Trophoblast cell (in vitro differentiated cells and primary cell): ENCODE measurements around the gene AASS.
A peak's percentile ranks its signal among the peaks of the same experiment; 100 is the strongest.
"Not testable (repeated sequence)": the region's sequence is repeated elsewhere in the genome, so short reads cannot be mapped to it uniquely, and the experiment has no call there.

Experiments used
- DNase-seq, 2 donors: peaks; one replicate each; pipeline ENCODE4 v3.0.0-alpha.2; 2016
- H2AFZ ChIP-seq: 2 replicates; pipeline ENCODE4 v1.6.1; 2013; ENCODE audit warnings: low read length, moderate library complexity, mild to moderate bottlenecking; ENCODE audit not compliant: insufficient read depth, poor library complexity
- H2AK5ac ChIP-seq: 2 replicates; pipeline ENCODE4 v1.6.1; 2013; ENCODE audit warnings: mild to moderate bottlenecking, low read length
- H2BK120ac ChIP-seq: 2 replicates; pipeline ENCODE4 v1.6.1; 2013; ENCODE audit warnings: low read length, mild to moderate bottlenecking, moderate library complexity; ENCODE audit not compliant: insufficient read depth, poor library complexity
- H2BK12ac ChIP-seq: 2 replicates; pipeline ENCODE4 v1.6.1; 2013; ENCODE audit warnings: mild to moderate bottlenecking, low read length, moderate library complexity
- H2BK5ac ChIP-seq: 2 replicates; pipeline ENCODE4 v1.6.1; 2013; ENCODE audit warnings: low read length, low read depth, moderate library complexity, mild to moderate bottlenecking; ENCODE audit not compliant: poor library complexity
- H3K14ac ChIP-seq: 2 replicates; pipeline ENCODE4 v1.6.1; 2013; ENCODE audit warnings: mild to moderate bottlenecking, low read length
- H3K18ac ChIP-seq: 2 replicates; pipeline ENCODE4 v1.6.1; 2013; ENCODE audit warnings: mild to moderate bottlenecking, low read length
- H3K23ac ChIP-seq: 2 replicates; pipeline ENCODE4 v1.6.1; 2013; ENCODE audit warnings: low read length
- H3K27ac ChIP-seq: 2 replicates; pipeline ENCODE4 v1.5.1; 2013; ENCODE audit warnings: low read depth, mild to moderate bottlenecking, inconsistent platforms, low read length, moderate library complexity
- H3K27me3 ChIP-seq: 2 replicates; pipeline ENCODE4 v1.6.1; 2013; ENCODE audit warnings: inconsistent platforms, mild to moderate bottlenecking, low read length, moderate library complexity; ENCODE audit not compliant: insufficient read depth
- H3K36me3 ChIP-seq, 2 experiments: 1 replicate in 1 of 2; 2 replicates in 1 of 2; pipeline ENCODE4 v1.6.1; 2013; ENCODE audit warnings: low read length in 2 of 2, mild to moderate bottlenecking in 2 of 2, moderate library complexity in 1 of 2; ENCODE audit not compliant: insufficient read depth in 2 of 2, control insufficient read depth in 1 of 2
- H3K4ac ChIP-seq: 2 replicates; pipeline ENCODE4 v1.6.1; 2013; ENCODE audit warnings: low read depth, mild to moderate bottlenecking, low read length, moderate library complexity
- H3K4me1 ChIP-seq, 2 experiments: 1 replicate in 1 of 2; 2 replicates in 1 of 2; pipeline ENCODE4 v1.6.1; 2013; ENCODE audit warnings: low read length in 2 of 2, mild to moderate bottlenecking in 2 of 2, moderate library complexity in 1 of 2; ENCODE audit not compliant: insufficient read depth in 2 of 2, control insufficient read depth in 1 of 2
- H3K4me2 ChIP-seq: 2 replicates; pipeline ENCODE4 v1.6.1; 2013; ENCODE audit warnings: inconsistent platforms, mild to moderate bottlenecking, low read length, moderate library complexity
- H3K4me3 ChIP-seq: 2 replicates; pipeline ENCODE4 v1.5.1; 2013; ENCODE audit warnings: mild to moderate bottlenecking, low read depth, low read length, inconsistent platforms
- H3K79me1 ChIP-seq: one replicate; pipeline ENCODE4 v1.6.1; 2013; ENCODE audit warnings: low read length
- H3K79me2 ChIP-seq: 2 replicates; pipeline ENCODE4 v1.6.1; 2013; ENCODE audit warnings: low read length, mild to moderate bottlenecking; ENCODE audit not compliant: control insufficient read depth, insufficient read depth, poor library complexity
- H3K9ac ChIP-seq: 2 replicates; pipeline ENCODE4 v1.6.1; 2013; ENCODE audit warnings: mild to moderate bottlenecking, low read length
- H3K9me3 ChIP-seq: 2 replicates; pipeline ENCODE4 v1.6.1; 2013; ENCODE audit warnings: low read depth, mild to moderate bottlenecking, control low read depth, inconsistent platforms, low read length; ENCODE audit not compliant: insufficient read depth
- H4K12ac ChIP-seq: 2 replicates; pipeline ENCODE4 v1.6.1; 2013; ENCODE audit warnings: low read depth, mild to moderate bottlenecking, low read length, moderate library complexity
- H4K8ac ChIP-seq: 2 replicates; pipeline ENCODE4 v1.6.1; 2013; ENCODE audit warnings: low read depth, mild to moderate bottlenecking, low read length, moderate library complexity
- H4K91ac ChIP-seq: one replicate; pipeline ENCODE4 v1.6.1; 2013; ENCODE audit warnings: low read depth, mild to moderate bottlenecking, low read length, moderate library complexity
- WGBS: extraction: QIAGEN DNeasy Blood & Tissue Kit; methylation state at CpG from one replicate; pipeline ENCODE4 v1.1.7; 2013; ENCODE audit warnings: missing lambda C conversion rate; ENCODE audit not compliant: insufficient read length, insufficient coverage; ENCODE audit errors: extremely low coverage; 5-methylcytosine and 5-hydroxymethylcytosine counted together

Gene AASS

GRCh38 chr7:122136078-122136477, 8.0 kb downstream of the AASS start:
- H2AK5ac ChIP-seq, result no peak overlapping the region
- no peak overlapping the region for H3K4me3 ChIP-seq
- no peaks in the 10 kb centered on the region for H3K9me3 ChIP-seq
- H2AFZ ChIP-seq, result no peak overlapping the region
- no peak overlapping the region for H2BK5ac ChIP-seq
- H4K12ac ChIP-seq, result no peak overlapping the region
- no peak overlapping the region for H3K4ac ChIP-seq
- H3K9ac ChIP-seq, result no peak overlapping the region
- no peak overlapping the region for H3K27ac ChIP-seq
- WGBS, result no CpG with 5 or more reads among the region's 3 CpGs
- H3K4me2 ChIP-seq, result no peak overlapping the region
- peaks cover 0 to 3% of the 10 kb centered on the region in 2 experiments for H3K4me1 ChIP-seq
- H4K91ac ChIP-seq, result no peak overlapping the region
- no peak overlapping the region for H2BK120ac ChIP-seq
- no peak overlapping the region for H4K8ac ChIP-seq
- no peaks in the 10 kb centered on the region for H3K79me1 ChIP-seq
- no peak for DNase-seq
- peaks cover 0 to 3% of the 10 kb centered on the region in 2 experiments for H3K36me3 ChIP-seq
- H3K18ac ChIP-seq, result no peak overlapping the region
- no peak overlapping the region for H3K14ac ChIP-seq
- H2BK12ac ChIP-seq, result no peak overlapping the region
- H3K23ac ChIP-seq, result no peak overlapping the region
- no peaks in the 10 kb centered on the region for H3K79me2 ChIP-seq
- H3K27me3 ChIP-seq, result no peaks in the 10 kb centered on the region

- H3K23ac ChIP-seq, result no peak overlapping the region
- no peaks in the 10 kb centered on the region for H3K9me3 ChIP-seq
- no peaks in the 10 kb centered on the region for H3K27me3 ChIP-seq
- H2BK5ac ChIP-seq, result no peak overlapping the region
- H3K36me3 ChIP-seq, result peaks cover 0 to 3% of the 10 kb centered on the region in 2 experiments
- no peak overlapping the region for H3K18ac ChIP-seq
- no peak overlapping the region for H3K27ac ChIP-seq
- no peak overlapping the region for H3K4ac ChIP-seq
- H3K79me2 ChIP-seq, result no peaks in the 10 kb centered on the region
- WGBS, result no CpG with 5 or more reads among the region's 4 CpGs
- no peak overlapping the region for H2AK5ac ChIP-seq
- H4K8ac ChIP-seq, result no peak overlapping the region
- peak overlapping the region; percentile 31 for H3K4me2 ChIP-seq
- no peak overlapping the region for H3K4me3 ChIP-seq
- no peak overlapping the region for H2AFZ ChIP-seq
- no peaks in the 10 kb centered on the region for H3K79me1 ChIP-seq
- no peak overlapping the region for H3K14ac ChIP-seq
- peak in 1 of 2 donors; percentile 63 for DNase-seq
- H2BK12ac ChIP-seq, result no peak overlapping the region
- peaks cover 0 to 3% of the 10 kb centered on the region in 2 experiments for H3K4me1 ChIP-seq
- no peak overlapping the region for H2BK120ac ChIP-seq
- H4K91ac ChIP-seq, result no peak overlapping the region
- H4K12ac ChIP-seq, result no peak overlapping the region
- no peak overlapping the region for H3K9ac ChIP-seq
These were observed 8.8 kb downstream of the AASS start for GRCh38 chr7:122135275-122135674.

DNA sequence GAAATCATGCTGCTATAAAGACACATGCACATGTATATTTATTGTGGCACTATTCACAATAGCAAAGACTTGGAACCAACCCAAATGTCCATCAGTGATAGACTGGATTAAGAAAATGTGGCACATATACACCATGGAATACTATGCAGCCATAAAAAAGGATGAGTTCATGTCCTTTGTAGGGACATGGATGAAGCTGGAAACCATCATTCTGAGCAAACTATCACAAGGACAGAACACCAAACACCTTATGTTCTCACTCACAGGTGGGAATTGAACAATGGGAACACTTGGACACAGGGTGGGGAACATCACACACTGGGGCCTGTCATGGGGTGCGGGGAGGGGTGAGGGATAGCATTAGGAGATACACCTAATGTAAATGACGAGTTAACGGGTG, 9.3 kb downstream of the AASS start:
- H3K23ac ChIP-seq, H4K91ac ChIP-seq, H2AK5ac ChIP-seq, H3K79me1 ChIP-seq, H3K27ac ChIP-seq, H3K79me2 ChIP-seq, H2AFZ ChIP-seq, DNase-seq, H3K4me1 ChIP-seq, H3K27me3 ChIP-seq, H2BK5ac ChIP-seq, H2BK12ac ChIP-seq, H3K18ac ChIP-seq, H3K9me3 ChIP-seq, H3K4me3 ChIP-seq, H3K9ac ChIP-seq, H2BK120ac ChIP-seq, H3K36me3 ChIP-seq, H4K12ac ChIP-seq, H4K8ac ChIP-seq, H3K4me2 ChIP-seq, H3K14ac ChIP-seq: not testable (repeated sequence)
- no CpG with 5 or more reads among the region's 3 CpGs for WGBS
- peak overlapping the region; percentile 75 for H3K4ac ChIP-seq

DNA sequence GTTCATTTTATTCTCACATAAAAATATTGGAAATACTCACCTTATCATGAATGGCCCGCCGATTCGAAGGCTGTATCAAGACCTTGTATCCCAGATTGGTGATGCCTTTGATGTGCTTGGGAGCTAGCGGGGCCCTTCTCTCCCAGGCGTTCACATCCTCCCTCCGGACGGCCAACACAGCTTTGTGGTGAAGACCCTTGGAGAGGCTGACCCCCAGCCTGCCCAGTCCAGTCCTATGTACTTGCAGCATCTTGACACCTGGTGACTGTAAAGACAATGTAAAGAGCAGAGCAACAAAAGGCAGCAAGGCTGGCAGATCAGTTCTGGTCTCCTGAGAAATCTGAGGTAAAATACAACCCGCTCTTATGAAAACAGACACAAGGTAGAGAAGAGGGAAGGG, 10.6 kb downstream of the AASS start:
- Histone ChIP-seq H2AFZ (peak overlapping the region; percentile 71), H3K4ac (peak overlapping the region; percentile 14), H4K12ac (no peak overlapping the region), H3K27me3 (no peaks in the 10 kb centered on the region), H3K4me3 (no peak overlapping the region), H3K4me1 (peaks cover 0 to 3% of the 10 kb centered on the region in 2 experiments), H4K91ac (no peak overlapping the region), H3K14ac (no peak overlapping the region), H2BK12ac (no peak overlapping the region), H3K79me2 (no peaks in the 10 kb centered on the region), H3K9ac (no peak overlapping the region), H3K79me1 (no peaks in the 10 kb centered on the region), H4K8ac (no peak overlapping the region), H3K36me3 (peaks cover 0 to 3% of the 10 kb centered on the region in 2 experiments), H2BK120ac (no peak overlapping the region), H3K27ac (no peak overlapping the region), H3K23ac (no peak overlapping the region), H2AK5ac (no peak overlapping the region), H3K9me3 (no peaks in the 10 kb centered on the region), H3K18ac (peak overlapping the region; percentile 88), H3K4me2 (no peak overlapping the region), H2BK5ac (no peak overlapping the region)
- no CpG with 5 or more reads among the region's 8 CpGs for WGBS
- DNase-seq, result no peak
